K562 (cell line): ENCODE results near the gene CCNB1IP1. TPM values are rescaled to one million over a fixed set of nuclear protein-coding genes. Genes with fewer than 3 reads are reported as not detected.

ENCODE experiments used
- CBFB ChIP-seq: sonication (generic); formaldehyde crosslinking; IDR thresholded peaks from 2 replicates; pipeline ENCODE4 v1.4.0; 2020; ENCODE audit warnings: mild to moderate bottlenecking, missing genetic modification reagents
- ESRRB ChIP-seq: fragments of 250-450 bp; sonication (Bioruptor Pico); IDR thresholded peaks from 2 replicates; pipeline ENCODE4 v1.5.0; 2020; ENCODE audit warnings: mild to moderate bottlenecking, moderate library complexity, borderline replicate concordance
- EZH2 ChIP-seq: IDR thresholded peaks from 2 replicates; pipeline ENCODE4 v1.6.1; 2012; ENCODE audit warnings: low read depth, mild to moderate bottlenecking, inconsistent platforms, low read length, borderline replicate concordance
- HMG20B ChIP-seq: fragments of 250-450 bp; sonication (Bioruptor Pico); IDR thresholded peaks from 2 replicates; pipeline ENCODE4 v1.5.0; 2021; ENCODE audit warnings: mild to moderate bottlenecking
- IFI16 ChIP-seq: fragments of 250-450 bp; sonication (Bioruptor Pico); IDR thresholded peaks from 2 replicates; pipeline ENCODE4 v2.1.2; 2022; ENCODE audit warnings: mild to moderate bottlenecking, inconsistent platforms
- KLF16 ChIP-seq: IDR thresholded peaks from 2 replicates; pipeline ENCODE4 v1.6.1; 2016; ENCODE audit warnings: antibody characterized with exemption
- POLR2B ChIP-seq: fragments of 450-650 bp; IDR thresholded peaks from 2 replicates; pipeline ENCODE4 v1.6.1; 2018; ENCODE audit warnings: low read depth; ENCODE audit not compliant: partially characterized antibody
- SAFB ChIP-seq: fragments of 200-400 bp; formaldehyde crosslinking; IDR thresholded peaks from 2 replicates; pipeline ENCODE4 v1.6.1; 2017; ENCODE audit warnings: low read depth, low read length, borderline replicate concordance
- SIX5 ChIP-seq, 2 experiments: IDR thresholded peaks; 2 replicates each; pipeline ENCODE4 v1.6.1; 2011; ENCODE audit warnings: low read length in 2 of 2, borderline replicate concordance in 1 of 2, low read depth in 1 of 2, mild to moderate bottlenecking in 1 of 2, moderate library complexity in 1 of 2; ENCODE audit not compliant: insufficient read depth in 1 of 2
- YBX1 ChIP-seq: fragments of 450-650 bp; IDR thresholded peaks from 2 replicates; pipeline ENCODE4 v1.7.1; 2016; ENCODE audit warnings: mild to moderate bottlenecking
- ZNF133 ChIP-seq: fragments of 250-450 bp; sonication (Bioruptor Pico); IDR thresholded peaks from 2 replicates; pipeline ENCODE4 v1.4.0; 2020; ENCODE audit warnings: mild to moderate bottlenecking
- ZNF57 ChIP-seq: fragments of 450-650 bp; formaldehyde crosslinking; IDR thresholded peaks from 2 replicates; pipeline ENCODE4 v1.4.0; 2020; ENCODE audit warnings: mild to moderate bottlenecking, moderate library complexity
- polyA plus RNA-seq, 8 experiments: library from polyadenylated mRNA; depleted of rRNA in 4 of 8; stranded (reverse) in 5 of 8; unstranded in 3 of 8; fragments of >200 nt; fragmentation: Nextera tagmentation in 2 of 8; fragmentation: Illumina TruSeq in 1 of 8; extraction: Ambion mirVana in 2 of 8; extraction: Trizol in 1 of 8; gene quantifications; 2 replicates each; pipeline versions ENCODE4 v1.2.1 to v1.2.3, GENCODE V29; 2011 to 2014; ENCODE audit warnings: inconsistent platforms in 1 of 8, missing spikeins in 1 of 8
- total RNA-seq, 7 experiments: library from RNA; depleted of rRNA in 6 of 7; stranded (reverse); fragments of >200 nt in 6 of 7; fragmentation: Illumina TruSeq in 2 of 7; extraction: Trizol in 2 of 7; gene quantifications; 2 replicates each; pipeline versions ENCODE4 v1.2.1 to v1.2.3, GENCODE V29; 2011 to 2021; ENCODE audit warnings: low replicate concordance in 1 of 7
- TF ChIP-seq, protein P1 (sequence below): sonication (generic); formaldehyde crosslinking; IDR thresholded peaks from 2 replicates; pipeline ENCODE4 v1.4.0; 2020; ENCODE audit warnings: mild to moderate bottlenecking, missing genetic modification reagents
- TF ChIP-seq, protein P2 (sequence below): fragments of 250-450 bp; sonication (Bioruptor Pico); IDR thresholded peaks from 2 replicates; pipeline ENCODE4 v1.4.0; 2020
- TF ChIP-seq, protein P3 (sequence below), 2 experiments: fragments of 450-650 bp; IDR thresholded peaks; 2 replicates each; pipeline ENCODE4 v1.6.1; 2016
- TF ChIP-seq, protein P4 (sequence below): fragments of 250-450 bp; sonication (Bioruptor Pico); IDR thresholded peaks from 2 replicates; pipeline ENCODE4 v1.9.0; 2021; ENCODE audit warnings: mild to moderate bottlenecking
- TF ChIP-seq, protein P5 (sequence below), 2 experiments: fragments of 450-650 bp in 1 of 2; sonication (generic) in 1 of 2; formaldehyde crosslinking in 1 of 2; IDR thresholded peaks in 1 of 2; conservative IDR thresholded peaks in 1 of 2; 2 replicates each; pipeline versions ENCODE4 v1.6.1 to v1.8.1; 2016 to 2023; ENCODE audit warnings: mild to moderate bottlenecking in 2 of 2, moderate library complexity in 2 of 2, inconsistent platforms in 1 of 2, missing genetic modification reagents in 1 of 2

The CCNB1IP1 gene
- total and polyA plus RNA-seq, 9 of the 15 experiments (the other 6 are each of a cell fraction or from before 2014, with no cell fraction given) = 51.8 to 152 (median 81.0) TPM

DNA sequence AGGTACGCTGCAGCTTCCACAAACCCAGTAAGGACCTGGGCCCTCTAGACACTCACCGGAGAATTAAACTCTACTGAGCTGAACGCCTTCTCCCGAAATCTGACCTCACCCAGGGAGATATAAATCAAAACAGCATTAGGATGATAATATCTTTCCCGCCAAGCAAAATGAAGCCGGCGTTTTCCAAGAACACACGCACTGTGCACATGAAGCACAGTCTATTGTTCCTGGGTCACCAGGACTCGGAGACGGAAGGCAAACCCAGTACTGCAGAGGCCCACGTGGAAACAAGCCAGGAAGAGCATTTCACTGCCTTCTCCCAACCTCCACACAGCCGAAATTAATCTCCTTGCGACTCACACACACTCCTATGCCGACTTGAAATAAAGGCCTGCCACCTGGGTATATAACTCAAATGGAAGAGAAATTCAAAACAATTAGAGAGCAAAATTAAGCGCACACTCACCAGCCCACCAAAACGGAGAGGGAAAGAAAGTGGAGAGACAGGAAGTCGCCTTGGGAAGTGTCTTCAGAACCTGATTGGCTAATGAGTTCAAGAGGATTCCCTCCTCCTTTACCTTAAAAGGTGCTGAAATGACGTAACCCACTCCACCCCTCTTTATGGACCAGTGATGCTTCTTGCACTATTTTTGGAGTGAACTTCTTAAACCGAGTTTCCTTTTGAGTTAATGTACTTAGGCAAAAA, at the start of gene CCNB1IP1 (continued):
- TF ChIP-seq, protein P1, sequence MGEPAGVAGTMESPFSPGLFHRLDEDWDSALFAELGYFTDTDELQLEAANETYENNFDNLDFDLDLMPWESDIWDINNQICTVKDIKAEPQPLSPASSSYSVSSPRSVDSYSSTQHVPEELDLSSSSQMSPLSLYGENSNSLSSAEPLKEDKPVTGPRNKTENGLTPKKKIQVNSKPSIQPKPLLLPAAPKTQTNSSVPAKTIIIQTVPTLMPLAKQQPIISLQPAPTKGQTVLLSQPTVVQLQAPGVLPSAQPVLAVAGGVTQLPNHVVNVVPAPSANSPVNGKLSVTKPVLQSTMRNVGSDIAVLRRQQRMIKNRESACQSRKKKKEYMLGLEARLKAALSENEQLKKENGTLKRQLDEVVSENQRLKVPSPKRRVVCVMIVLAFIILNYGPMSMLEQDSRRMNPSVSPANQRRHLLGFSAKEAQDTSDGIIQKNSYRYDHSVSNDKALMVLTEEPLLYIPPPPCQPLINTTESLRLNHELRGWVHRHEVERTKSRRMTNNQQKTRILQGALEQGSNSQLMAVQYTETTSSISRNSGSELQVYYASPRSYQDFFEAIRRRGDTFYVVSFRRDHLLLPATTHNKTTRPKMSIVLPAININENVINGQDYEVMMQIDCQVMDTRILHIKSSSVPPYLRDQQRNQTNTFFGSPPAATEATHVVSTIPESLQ (CRISPR knock-in tag) = no peak
- TF ChIP-seq POLR2B (peak; percentile 79), ZNF57 (no peak), ZNF133 (no peak), HMG20B (CRISPR knock-in tag) (no peak), CBFB (CRISPR knock-in tag) (no peak), KLF16 (no peak), YBX1 (no peak), IFI16 (CRISPR knock-in tag) (no peak), EZH2 (no peak), SIX5 (IDR thresholded peaks at IDR 0.05; ENCODE audit: borderline replicate concordance in 1 of 2, insufficient read depth in 1 of 2, low read depth in 1 of 2, low read length in 2 of 2) (no peak), SAFB (no peak), ESRRB (CRISPR knock-in tag) (no peak)
- TF ChIP-seq, protein P2, sequence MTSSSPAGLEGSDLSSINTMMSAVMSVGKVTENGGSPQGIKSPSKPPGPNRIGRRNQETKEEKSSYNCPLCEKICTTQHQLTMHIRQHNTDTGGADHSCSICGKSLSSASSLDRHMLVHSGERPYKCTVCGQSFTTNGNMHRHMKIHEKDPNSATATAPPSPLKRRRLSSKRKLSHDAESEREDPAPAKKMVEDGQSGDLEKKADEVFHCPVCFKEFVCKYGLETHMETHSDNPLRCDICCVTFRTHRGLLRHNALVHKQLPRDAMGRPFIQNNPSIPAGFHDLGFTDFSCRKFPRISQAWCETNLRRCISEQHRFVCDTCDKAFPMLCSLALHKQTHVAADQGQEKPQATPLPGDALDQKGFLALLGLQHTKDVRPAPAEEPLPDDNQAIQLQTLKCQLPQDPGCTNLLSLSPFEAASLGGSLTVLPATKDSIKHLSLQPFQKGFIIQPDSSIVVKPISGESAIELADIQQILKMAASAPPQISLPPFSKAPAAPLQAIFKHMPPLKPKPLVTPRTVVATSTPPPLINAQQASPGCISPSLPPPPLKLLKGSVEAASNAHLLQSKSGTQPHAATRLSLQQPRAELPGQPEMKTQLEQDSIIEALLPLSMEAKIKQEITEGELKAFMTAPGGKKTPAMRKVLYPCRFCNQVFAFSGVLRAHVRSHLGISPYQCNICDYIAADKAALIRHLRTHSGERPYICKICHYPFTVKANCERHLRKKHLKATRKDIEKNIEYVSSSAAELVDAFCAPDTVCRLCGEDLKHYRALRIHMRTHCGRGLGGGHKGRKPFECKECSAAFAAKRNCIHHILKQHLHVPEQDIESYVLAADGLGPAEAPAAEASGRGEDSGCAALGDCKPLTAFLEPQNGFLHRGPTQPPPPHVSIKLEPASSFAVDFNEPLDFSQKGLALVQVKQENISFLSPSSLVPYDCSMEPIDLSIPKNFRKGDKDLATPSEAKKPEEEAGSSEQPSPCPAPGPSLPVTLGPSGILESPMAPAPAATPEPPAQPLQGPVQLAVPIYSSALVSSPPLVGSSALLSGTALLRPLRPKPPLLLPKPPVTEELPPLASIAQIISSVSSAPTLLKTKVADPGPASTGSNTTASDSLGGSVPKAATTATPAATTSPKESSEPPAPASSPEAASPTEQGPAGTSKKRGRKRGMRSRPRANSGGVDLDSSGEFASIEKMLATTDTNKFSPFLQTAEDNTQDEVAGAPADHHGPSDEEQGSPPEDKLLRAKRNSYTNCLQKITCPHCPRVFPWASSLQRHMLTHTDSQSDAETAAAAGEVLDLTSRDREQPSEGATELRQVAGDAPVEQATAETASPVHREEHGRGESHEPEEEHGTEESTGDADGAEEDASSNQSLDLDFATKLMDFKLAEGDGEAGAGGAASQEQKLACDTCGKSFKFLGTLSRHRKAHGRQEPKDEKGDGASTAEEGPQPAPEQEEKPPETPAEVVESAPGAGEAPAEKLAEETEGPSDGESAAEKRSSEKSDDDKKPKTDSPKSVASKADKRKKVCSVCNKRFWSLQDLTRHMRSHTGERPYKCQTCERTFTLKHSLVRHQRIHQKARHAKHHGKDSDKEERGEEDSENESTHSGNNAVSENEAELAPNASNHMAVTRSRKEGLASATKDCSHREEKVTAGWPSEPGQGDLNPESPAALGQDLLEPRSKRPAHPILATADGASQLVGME (CRISPR knock-in tag) = no peak
- TF ChIP-seq, protein P3, sequence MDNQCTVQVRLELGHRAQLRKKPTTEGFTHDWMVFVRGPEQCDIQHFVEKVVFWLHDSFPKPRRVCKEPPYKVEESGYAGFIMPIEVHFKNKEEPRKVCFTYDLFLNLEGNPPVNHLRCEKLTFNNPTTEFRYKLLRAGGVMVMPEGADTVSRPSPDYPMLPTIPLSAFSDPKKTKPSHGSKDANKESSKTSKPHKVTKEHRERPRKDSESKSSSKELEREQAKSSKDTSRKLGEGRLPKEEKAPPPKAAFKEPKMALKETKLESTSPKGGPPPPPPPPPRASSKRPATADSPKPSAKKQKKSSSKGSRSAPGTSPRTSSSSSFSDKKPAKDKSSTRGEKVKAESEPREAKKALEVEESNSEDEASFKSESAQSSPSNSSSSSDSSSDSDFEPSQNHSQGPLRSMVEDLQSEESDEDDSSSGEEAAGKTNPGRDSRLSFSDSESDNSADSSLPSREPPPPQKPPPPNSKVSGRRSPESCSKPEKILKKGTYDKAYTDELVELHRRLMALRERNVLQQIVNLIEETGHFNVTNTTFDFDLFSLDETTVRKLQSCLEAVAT (IDR thresholded peaks at IDR 0.05) = peak in 1 of 2 experiments; percentile 57; a peak in 1 of 4 replicates
- TF ChIP-seq, protein P4, sequence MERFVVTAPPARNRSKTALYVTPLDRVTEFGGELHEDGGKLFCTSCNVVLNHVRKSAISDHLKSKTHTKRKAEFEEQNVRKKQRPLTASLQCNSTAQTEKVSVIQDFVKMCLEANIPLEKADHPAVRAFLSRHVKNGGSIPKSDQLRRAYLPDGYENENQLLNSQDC (CRISPR knock-in tag) = no peak
- TF ChIP-seq, protein P5, sequence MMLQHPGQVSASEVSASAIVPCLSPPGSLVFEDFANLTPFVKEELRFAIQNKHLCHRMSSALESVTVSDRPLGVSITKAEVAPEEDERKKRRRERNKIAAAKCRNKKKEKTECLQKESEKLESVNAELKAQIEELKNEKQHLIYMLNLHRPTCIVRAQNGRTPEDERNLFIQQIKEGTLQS (IDR thresholded peaks at IDR 0.05) = peak; percentile 95
- TF ChIP-seq, protein P5 (CRISPR knock-in tag; conservative IDR thresholded peaks at IDR 0.05) = no peak
